PC-3 (cell line): ENCODE data around the gene ARSD. TPM values are rescaled to one million over a fixed set of nuclear protein-coding genes. Genes with fewer than 3 reads are reported as not detected.
A peak's percentile ranks its signal among the peaks of the same experiment; 100 is the strongest.
"Not testable (repeated sequence)": the region's sequence is repeated elsewhere in the genome, so short reads cannot be mapped to it uniquely, and the experiment has no call there.

Experiments used
- ATAC-seq: fragments of 200-7000 bp; cut with Tn5 transposase; 2 replicates; pipeline ENCODE4 v1.9.1; 2020; ENCODE audit warnings: mild to moderate bottlenecking, moderate library complexity
- BruUV-seq: library from RNA; stranded (reverse); fragments of 400-500 nt; replicated peaks from 2 replicates; lab custom pipeline; 2021; lab: Mats Ljungman, UMichigan
- CTCF ChIA-PET: fragments of 300-600 bp; sonication (Branson Sonifier 250); formaldehyde crosslinking; loops from one replicate; lab custom pipeline; 2022; ENCODE audit warnings: antibody characterized with exemption; lab: Charles Lee
- POLR2A ChIA-PET: fragments of 300-600 bp; sonication (Branson Sonifier 250); formaldehyde crosslinking; loops from one replicate; lab custom pipeline; 2022; ENCODE audit warnings: antibody characterized with exemption; ENCODE audit not compliant: unreplicated experiment; lab: Charles Lee
- DNase-seq: peaks from one replicate; pipeline ENCODE4 v3.0.0-alpha.2; 2015
- H2AFZ ChIP-seq: fragments of 300-600 bp; sonication (generic); 2 replicates; pipeline ENCODE4 v1.6.0; 2016; ENCODE audit warnings: antibody characterized with exemption, low read length
- H3F3A ChIP-seq: fragments of 300-600 bp; sonication (generic); one replicate; pipeline ENCODE4 v1.6.0; 2017; ENCODE audit warnings: antibody characterized with exemption, low read length, control low read depth, mild to moderate bottlenecking; ENCODE audit not compliant: unreplicated experiment
- H3K27ac ChIP-seq: fragments of 300-600 bp; sonication (generic); 2 replicates; pipeline ENCODE4 v1.5.1; 2016; ENCODE audit warnings: mild to moderate bottlenecking, low read length
- H3K27me3 ChIP-seq: fragments of 300-600 bp; sonication (generic); 2 replicates; pipeline ENCODE4 v1.6.1; 2016; ENCODE audit warnings: low read length, mixed read lengths
- H3K36me3 ChIP-seq: fragments of 300-600 bp; sonication (generic); 2 replicates; pipeline ENCODE4 v1.6.1; 2016; ENCODE audit warnings: low read depth, mixed run types, low read length, mixed read lengths
- H3K4me1 ChIP-seq: fragments of 300-600 bp; sonication (generic); 2 replicates; pipeline ENCODE4 v1.5.1; 2016; ENCODE audit warnings: low read length; ENCODE audit not compliant: insufficient read depth
- H3K4me2 ChIP-seq: fragments of 300-600 bp; sonication (generic); 2 replicates; pipeline ENCODE4 v1.6.0; 2016; ENCODE audit warnings: low read length
- H3K4me3 ChIP-seq: fragments of 300-600 bp; sonication (generic); 2 replicates; pipeline ENCODE4 v1.5.1; 2016; ENCODE audit warnings: mild to moderate bottlenecking, low read length, mixed read lengths
- H3K79me2 ChIP-seq: fragments of 300-600 bp; sonication (generic); 2 replicates; pipeline ENCODE4 v1.6.1; 2017; ENCODE audit warnings: low read length, mixed read lengths
- H3K9ac ChIP-seq: fragments of 300-600 bp; sonication (generic); 2 replicates; pipeline ENCODE4 v1.6.0; 2016; ENCODE audit warnings: mild to moderate bottlenecking, low read length
- H3K9me2 ChIP-seq: fragments of 300-600 bp; sonication (generic); replicated peaks from 2 replicates; pipeline ENCODE4 v1.6.1; 2016; ENCODE audit warnings: mixed run types, low read length, mixed read lengths
- H3K9me3 ChIP-seq: fragments of 300-600 bp; sonication (generic); 2 replicates; pipeline ENCODE4 v1.6.1; 2016; ENCODE audit warnings: low read length, mixed read lengths
- H4K20me1 ChIP-seq: fragments of 300-600 bp; sonication (generic); 2 replicates; pipeline ENCODE4 v1.6.1; 2016; ENCODE audit warnings: low read length, mixed read lengths
- CTCF ChIP-seq: fragments of 300-600 bp; sonication (generic); conservative IDR thresholded peaks from 2 replicates; pipeline ENCODE4 v1.5.1; 2017; ENCODE audit warnings: antibody characterized with exemption, low read depth, mild to moderate bottlenecking, low read length
- EZH2 ChIP-seq: fragments of 300-600 bp; sonication (generic); IDR thresholded peaks from one replicate; pipeline ENCODE4 v1.6.1; 2017; ENCODE audit warnings: antibody characterized with exemption, mild to moderate bottlenecking, low read length; ENCODE audit not compliant: unreplicated experiment
- EZH2phosphoT487 ChIP-seq: fragments of 300-600 bp; sonication (generic); IDR thresholded peaks from 2 replicates; pipeline ENCODE4 v1.6.1; 2018; ENCODE audit warnings: mild to moderate bottlenecking, antibody characterized with exemption, low read length, borderline replicate concordance
- intact Hi-C: fragments of 100-400 bp; cut with micrococcal nuclease; formaldehyde crosslinking; loops from 2 replicates; pipeline ENCODE4 v1.9.0; 2023
- total RNA-seq: library from RNA; depleted of rRNA; stranded (reverse); fragments of >200 nt; gene quantifications from 2 replicates; pipeline ENCODE4 v1.2.3, GENCODE V29; 2014

The ARSD gene
- total RNA-seq, 1 experiment from 2014 or later = 13.8 TPM

- Histone ChIP-seq H3K27me3 (no peaks in the 10 kb centered on the region), H3K79me2 (no peaks in the 10 kb centered on the region), H3K4me3 (no peak overlapping the region), H3K4me1 (peaks cover 17% of the 10 kb centered on the region), H3F3A (no peaks in the 10 kb centered on the region), H3K9me2 (no peaks in the 10 kb centered on the region), H3K36me3 (no peaks in the 10 kb centered on the region), H3K9ac (no peak overlapping the region), H3K9me3 (no peaks in the 10 kb centered on the region), H3K4me2 (no peak overlapping the region), H4K20me1 (no peaks in the 10 kb centered on the region), H2AFZ (no peak overlapping the region), H3K27ac (no peak overlapping the region)
- CTCF ChIA-PET = no interaction called here
- POLR2A ChIA-PET = no interaction called here
- intact Hi-C loops = no loop called here
- BruUV-seq = no TSS peak
- TF ChIP-seq CTCF (no peak), EZH2phosphoT487 (no peak), EZH2 (no peak)
- no peak for ATAC-seq
- DNase-seq = no peak
Observed at GRCh38 chrX:2902841-2903240, 26.3 kb downstream of the ARSD start.

GRCh38 chrX:2901367-2902036 lies 27.6 kb downstream of the ARSD start:
- Histone ChIP-seq H3K36me3 (no peaks in the 10 kb centered on the region), H3F3A (no peaks in the 10 kb centered on the region), H2AFZ (no peak overlapping the region), H3K9me2 (no peaks in the 10 kb centered on the region), H4K20me1 (no peaks in the 10 kb centered on the region), H3K4me3 (no peak overlapping the region), H3K9me3 (no peaks in the 10 kb centered on the region), H3K27ac (no peak overlapping the region), H3K4me2 (no peak overlapping the region), H3K4me1 (peaks cover 24% of the 10 kb centered on the region), H3K9ac (no peak overlapping the region), H3K79me2 (no peaks in the 10 kb centered on the region), H3K27me3 (no peaks in the 10 kb centered on the region)
- no TSS peak for BruUV-seq
- POLR2A ChIA-PET = no interaction called here
- CTCF ChIA-PET = no interaction called here
- intact Hi-C loops = no loop called here
- ATAC-seq (no peak), DNase-seq (no peak)
- TF ChIP-seq EZH2phosphoT487 = no peak
- TF ChIP-seq CTCF = no peak
- no peak for TF ChIP-seq EZH2

- POLR2A ChIA-PET = no interaction called here
- Histone ChIP-seq H3K4me2 (peak overlapping the region; percentile 84), H3F3A (no peaks in the 10 kb centered on the region), H3K4me1 (peaks cover 24% of the 10 kb centered on the region), H3K27ac (peak overlapping the region; percentile 79), H3K36me3 (no peaks in the 10 kb centered on the region), H3K9me2 (no peaks in the 10 kb centered on the region), H3K9me3 (no peaks in the 10 kb centered on the region), H3K4me3 (peak overlapping the region; percentile 57), H2AFZ (peak overlapping the region; percentile 67), H3K79me2 (no peaks in the 10 kb centered on the region), H3K27me3 (no peaks in the 10 kb centered on the region), H4K20me1 (no peaks in the 10 kb centered on the region), H3K9ac (peak overlapping the region; percentile 52)
- CTCF ChIA-PET = no interaction called here
- TF ChIP-seq CTCF = no peak
- TF ChIP-seq EZH2 = no peak
- no peak for TF ChIP-seq EZH2phosphoT487
- ATAC-seq (peak; percentile 23; the same call in 1 of the 2 replicates), DNase-seq (peak; percentile 75)
- no TSS peak for BruUV-seq
- intact Hi-C loops = no loop called here
Observed at GRCh38 chrX:2898846-2899512, 30.2 kb downstream of the ARSD start.

GRCh38 chrX:2897690-2898623 lies 31.2 kb downstream of the ARSD start:
- H3K36me3 ChIP-seq, intact Hi-C loops: not testable (repeated sequence)

More at GRCh38 chrX:2897690-2898623, 31.2 kb downstream of the ARSD start:
- H3F3A ChIP-seq, H3K79me2 ChIP-seq, CTCF ChIA-PET, POLR2A ChIA-PET, H3K9me2 ChIP-seq, H3K27me3 ChIP-seq, H4K20me1 ChIP-seq, H3K9me3 ChIP-seq, BruUV-seq: not testable (repeated sequence)
- ATAC-seq = peak; percentile 73
- Histone ChIP-seq H3K4me3 (peak overlapping the region; percentile 57), H2AFZ (peak overlapping the region; percentile 67), H3K4me1 (peaks cover 24% of the 10 kb centered on the region), H3K9ac (peak overlapping the region; percentile 52), H3K27ac (peak overlapping the region; percentile 79), H3K4me2 (peak overlapping the region; percentile 84)
- peak; percentile 72 for DNase-seq
